ENCODE measurements around the gene ROR1.

DNA sequence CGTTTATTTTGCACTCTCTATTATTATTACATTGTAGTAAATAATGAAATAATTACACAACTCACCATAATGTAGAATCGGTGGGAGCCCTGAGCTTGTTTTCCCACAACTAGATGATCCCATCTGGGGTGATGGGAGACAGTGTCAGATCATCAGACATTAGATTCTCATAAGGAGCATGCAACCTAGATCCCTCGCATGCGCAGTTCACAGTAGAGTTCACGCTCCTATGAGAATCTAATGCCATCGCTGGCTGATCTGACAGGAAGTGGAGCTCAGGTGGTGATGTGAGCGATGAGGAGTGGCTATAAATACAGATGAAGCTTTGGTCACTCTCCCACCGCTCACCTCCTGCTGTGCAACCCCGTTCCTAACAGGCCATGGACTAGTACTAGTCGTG, 112.1 kb downstream of the ROR1 start:
- TF ChIP-seq, protein P1, sequence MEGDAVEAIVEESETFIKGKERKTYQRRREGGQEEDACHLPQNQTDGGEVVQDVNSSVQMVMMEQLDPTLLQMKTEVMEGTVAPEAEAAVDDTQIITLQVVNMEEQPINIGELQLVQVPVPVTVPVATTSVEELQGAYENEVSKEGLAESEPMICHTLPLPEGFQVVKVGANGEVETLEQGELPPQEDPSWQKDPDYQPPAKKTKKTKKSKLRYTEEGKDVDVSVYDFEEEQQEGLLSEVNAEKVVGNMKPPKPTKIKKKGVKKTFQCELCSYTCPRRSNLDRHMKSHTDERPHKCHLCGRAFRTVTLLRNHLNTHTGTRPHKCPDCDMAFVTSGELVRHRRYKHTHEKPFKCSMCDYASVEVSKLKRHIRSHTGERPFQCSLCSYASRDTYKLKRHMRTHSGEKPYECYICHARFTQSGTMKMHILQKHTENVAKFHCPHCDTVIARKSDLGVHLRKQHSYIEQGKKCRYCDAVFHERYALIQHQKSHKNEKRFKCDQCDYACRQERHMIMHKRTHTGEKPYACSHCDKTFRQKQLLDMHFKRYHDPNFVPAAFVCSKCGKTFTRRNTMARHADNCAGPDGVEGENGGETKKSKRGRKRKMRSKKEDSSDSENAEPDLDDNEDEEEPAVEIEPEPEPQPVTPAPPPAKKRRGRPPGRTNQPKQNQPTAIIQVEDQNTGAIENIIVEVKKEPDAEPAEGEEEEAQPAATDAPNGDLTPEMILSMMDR (IDR thresholded peaks at IDR 0.05; ENCODE audit: low read depth, low read length), result no peak
- no peak for TF ChIP-seq MYC (IDR thresholded peaks at IDR 0.05; ENCODE audit: low read depth, low read length)
- TF ChIP-seq, protein P2, sequence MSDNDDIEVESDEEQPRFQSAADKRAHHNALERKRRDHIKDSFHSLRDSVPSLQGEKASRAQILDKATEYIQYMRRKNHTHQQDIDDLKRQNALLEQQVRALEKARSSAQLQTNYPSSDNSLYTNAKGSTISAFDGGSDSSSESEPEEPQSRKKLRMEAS (IDR thresholded peaks at IDR 0.05; ENCODE audit: low read depth, low read length), result no peak
- no peak for TF ChIP-seq POLR2A (IDR thresholded peaks at IDR 0.05; ENCODE audit: extremely low read depth, insufficient read length)
